ENCODE data around the gene MYL5.
"Not testable (repeated sequence)": the region's sequence is repeated elsewhere in the genome, so short reads cannot be mapped to it uniquely, and the experiment has no call there.

The MYL5 gene

DNA sequence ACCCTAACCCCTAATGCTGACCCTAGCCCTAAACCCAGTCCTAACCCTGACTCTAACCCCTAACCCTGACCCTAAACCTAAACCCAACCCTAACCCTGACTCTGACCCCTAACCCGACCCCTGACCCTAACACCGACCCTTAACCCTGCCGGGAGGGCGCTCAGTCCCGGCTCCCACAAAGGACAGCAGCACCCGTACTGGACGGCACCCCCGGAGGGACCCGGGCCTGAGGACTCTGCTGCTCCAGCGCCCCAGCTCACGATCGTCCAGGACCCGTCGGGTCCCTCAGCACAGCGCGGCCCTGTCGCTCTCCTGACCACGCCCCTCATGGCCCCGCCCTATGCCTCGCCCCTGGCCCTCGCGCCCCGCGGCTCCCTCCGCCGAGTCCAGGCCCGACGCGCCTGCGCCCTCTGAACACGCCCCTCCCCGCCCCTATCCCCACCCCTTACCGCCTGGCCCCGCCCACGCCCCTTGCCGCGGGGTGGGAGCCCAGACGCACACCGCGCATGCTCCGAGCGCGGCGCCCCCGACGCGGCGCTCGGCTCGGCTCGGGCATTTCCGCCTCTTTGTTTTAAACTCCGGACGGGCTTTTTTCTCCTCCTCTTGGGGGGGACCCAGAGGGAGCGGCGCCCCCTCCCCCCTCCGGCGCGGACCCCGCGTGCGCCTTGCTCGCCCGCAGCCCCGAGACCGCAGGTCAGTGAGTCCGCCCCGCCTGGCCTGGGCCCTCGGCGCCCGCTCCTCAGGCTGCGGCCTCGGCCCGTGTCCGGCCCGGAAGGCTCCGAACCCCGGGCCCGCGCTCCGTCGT is 31.1 kb downstream of the MYL5 start, which contains the start of gene PCGF3:
PCGF3 (plus strand) TSS at position 555 of the 805 bp plus-strand sequence. CDS start 27,849 bp downstream, outside the sequence.
- DNase-seq (ENCODE audit: low read depth): peak; percentile 88

DNA sequence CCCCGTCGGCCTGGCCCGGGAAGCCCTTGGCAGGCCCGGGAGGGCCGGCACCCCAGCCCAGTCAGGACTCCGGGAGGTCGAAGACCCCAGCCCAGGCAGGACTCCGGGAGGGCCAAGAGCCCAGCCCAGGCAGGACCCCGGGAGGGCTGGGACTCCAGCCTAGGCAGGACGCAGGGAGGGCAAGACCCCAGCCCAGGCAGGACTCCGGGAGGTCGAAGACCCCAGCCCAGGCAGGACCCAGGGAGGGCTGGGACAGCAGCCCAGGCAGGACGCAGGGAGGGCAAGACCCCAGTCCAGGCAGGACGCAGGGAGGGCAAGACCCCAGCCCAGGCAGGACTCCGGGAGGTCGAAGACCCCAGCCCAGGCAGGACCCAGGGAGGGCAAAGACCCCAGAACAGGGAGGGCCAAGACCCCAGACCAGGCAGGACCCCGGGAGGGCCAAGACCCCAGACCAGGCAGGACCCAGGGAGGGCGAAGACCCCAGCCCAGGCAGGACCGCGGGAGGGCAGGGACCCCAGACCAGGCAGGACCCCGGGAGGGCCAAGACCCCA is 31.8 kb downstream of the MYL5 start:
- DNase-seq (ENCODE audit: low read depth): not testable (repeated sequence)

DNA sequence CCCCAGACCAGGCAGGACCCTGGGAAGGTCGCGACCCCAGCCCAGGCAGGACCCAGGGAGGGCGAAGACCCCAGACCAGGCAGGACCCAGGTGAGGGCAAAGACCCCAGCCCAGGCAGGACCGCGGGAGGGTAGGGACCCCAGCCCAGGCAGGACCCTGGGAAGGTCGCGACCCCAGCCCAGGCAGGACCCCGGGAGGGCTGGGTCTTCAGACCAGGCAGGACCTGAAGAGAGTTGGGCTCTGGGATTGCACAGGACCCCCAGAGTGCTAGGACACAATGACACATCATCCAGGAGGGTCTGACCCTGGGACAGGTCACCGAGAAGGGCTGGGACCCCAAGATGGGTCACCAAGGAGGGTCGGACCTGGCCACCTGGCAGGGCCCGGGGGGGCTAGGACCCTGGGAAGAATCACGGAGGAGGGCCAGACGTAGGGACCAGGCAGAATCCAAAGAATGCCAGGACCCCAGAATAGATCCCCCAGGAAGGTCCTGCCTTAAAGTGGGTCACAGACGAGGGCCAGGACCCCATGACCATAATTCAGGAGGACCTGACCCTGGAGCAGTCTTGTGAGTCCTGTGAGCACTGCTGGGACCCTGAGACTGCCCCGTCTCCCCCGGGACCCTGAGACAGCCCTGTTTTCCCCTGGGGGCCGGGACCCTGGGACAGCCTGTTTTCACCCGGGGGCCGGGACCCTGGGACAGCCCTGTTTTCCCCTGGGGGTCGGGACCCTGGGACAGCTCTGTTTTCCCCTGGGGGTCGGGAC is 32.7 kb downstream of the MYL5 start:
- no peak for DNase-seq (ENCODE audit: low read depth)

DNA sequence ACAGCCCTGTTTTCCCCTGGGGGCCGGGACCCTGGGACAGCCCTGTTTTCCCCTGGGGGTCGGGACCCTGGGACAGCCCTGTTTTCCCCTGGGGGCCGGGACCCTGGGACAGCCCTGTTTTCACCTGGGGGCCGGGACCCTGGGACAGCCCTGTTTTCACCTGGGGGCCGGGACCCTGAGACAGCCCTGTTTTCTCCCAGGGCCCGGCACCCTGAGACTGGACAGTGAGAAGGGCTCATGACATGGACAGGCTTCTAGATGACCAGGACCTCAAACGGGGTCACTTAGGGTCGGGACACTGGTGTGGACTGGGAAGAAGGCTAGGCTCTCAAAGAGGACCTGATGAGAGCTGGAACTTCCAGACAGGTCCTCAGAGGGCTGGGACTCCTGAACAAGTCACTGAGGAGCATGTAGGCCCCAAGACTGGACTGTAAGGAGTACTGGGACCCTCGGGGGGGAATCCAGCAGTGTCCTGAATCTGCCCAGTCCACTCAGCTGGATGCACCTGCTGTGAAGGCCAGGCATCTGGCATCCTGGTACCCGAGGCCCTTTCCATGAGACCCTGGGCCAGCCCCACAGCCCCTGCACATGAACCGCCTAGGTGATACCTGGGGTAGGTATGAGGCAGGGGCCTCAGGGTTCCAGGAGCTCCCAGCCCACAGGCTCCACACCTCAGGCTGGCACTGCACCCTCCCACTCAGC is 33.7 kb downstream of the MYL5 start:
- no peak for DNase-seq (ENCODE audit: low read depth)

DNA sequence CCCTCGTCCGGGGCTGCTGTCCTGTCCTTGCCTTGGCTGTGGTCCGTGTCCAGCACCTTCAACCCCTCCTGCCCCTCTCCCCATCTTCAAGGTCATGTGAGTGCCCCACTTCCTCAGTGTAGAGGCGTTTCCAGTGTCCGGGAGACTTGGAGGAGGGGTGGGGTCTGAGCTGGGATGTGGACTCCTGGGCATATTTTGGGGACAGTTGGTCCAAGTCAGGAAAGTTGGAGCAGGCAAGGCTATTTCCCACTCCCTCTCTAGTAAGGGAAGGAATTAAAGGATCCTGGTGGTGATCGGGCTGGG is 34.2 kb downstream of the MYL5 start:
- DNase-seq (ENCODE audit: low read depth): no peak

DNA sequence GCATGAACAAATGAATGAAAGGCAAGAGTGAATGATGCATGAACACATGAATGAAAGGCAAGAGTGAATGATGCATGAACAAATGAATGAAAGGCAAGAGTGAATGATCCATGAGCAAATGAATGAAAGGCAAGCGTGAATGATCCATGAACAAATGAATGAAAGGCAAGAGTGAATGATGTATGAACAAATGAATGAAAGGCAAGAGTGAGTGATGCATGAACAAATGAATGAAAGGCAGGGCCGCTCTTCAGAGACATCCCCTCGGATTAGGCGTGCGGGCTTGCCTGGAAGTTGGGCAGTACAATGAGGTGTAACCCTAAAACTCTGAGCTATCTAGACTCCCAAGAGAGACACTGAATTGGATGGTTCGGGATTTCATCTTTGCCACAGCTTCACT is 35.0 kb downstream of the MYL5 start:
- DNase-seq (ENCODE audit: low read depth): no peak

DNA sequence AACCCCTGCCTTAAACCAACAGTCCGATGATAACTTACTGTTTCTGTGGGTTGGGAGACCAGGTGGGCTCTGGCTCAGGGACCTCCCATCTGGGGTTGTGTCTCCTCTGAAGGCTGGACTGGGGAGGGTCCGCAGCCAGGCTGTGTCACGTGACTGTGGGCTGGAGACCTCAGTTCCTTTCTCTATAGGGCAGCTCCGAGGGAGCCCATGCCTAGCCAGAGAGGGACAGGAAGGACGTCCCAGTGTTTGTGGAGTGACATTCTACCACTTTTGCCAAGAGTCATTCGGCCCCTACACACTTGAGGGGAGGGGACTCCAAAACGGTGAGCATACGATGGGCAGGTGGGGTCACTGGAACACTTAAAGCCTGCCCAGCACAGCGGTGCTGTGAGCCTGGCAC is 35.8 kb downstream of the MYL5 start:
- DNase-seq (ENCODE audit: low read depth): no peak

DNA sequence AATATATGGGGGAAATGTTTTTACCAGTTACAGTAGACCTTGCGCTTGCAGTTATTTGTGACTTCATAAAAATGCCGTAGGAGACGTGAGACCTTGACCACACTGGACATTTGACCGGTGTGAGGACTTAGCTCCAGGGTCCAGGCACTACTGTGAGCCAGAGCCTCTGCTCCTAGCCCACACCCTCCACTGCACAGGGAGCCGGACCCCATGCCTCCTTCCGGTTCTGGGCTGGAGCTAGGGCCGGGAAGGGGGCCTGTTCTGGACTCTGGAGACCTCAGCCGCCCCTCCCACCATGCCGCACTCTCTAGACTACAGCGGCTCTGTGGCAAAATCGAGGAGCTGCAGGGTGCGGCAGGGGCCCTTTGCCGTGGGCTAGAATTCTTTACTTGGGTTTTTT is 36.6 kb downstream of the MYL5 start:
- DNase-seq (ENCODE audit: low read depth): no peak

DNA sequence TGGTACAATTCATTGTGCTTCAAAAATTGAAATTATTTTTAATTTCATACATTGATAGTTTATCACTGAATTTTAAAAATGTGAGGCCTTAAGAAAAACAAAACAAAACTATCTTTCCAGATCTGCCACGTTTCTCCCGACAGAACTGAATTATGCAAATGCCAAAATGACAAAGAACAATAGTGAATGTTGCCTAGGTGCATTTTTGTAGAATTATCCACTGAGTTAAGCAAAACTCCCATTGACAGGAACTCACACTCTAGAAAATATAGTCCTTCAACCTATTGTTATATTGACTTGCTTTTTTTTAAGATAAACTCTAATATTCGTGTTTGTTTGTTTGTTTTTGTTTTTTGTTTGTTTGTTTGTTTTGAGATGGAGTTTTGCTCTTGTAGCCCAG is 37.8 kb downstream of the MYL5 start:
- DNase-seq (ENCODE audit: low read depth): no peak

DNA sequence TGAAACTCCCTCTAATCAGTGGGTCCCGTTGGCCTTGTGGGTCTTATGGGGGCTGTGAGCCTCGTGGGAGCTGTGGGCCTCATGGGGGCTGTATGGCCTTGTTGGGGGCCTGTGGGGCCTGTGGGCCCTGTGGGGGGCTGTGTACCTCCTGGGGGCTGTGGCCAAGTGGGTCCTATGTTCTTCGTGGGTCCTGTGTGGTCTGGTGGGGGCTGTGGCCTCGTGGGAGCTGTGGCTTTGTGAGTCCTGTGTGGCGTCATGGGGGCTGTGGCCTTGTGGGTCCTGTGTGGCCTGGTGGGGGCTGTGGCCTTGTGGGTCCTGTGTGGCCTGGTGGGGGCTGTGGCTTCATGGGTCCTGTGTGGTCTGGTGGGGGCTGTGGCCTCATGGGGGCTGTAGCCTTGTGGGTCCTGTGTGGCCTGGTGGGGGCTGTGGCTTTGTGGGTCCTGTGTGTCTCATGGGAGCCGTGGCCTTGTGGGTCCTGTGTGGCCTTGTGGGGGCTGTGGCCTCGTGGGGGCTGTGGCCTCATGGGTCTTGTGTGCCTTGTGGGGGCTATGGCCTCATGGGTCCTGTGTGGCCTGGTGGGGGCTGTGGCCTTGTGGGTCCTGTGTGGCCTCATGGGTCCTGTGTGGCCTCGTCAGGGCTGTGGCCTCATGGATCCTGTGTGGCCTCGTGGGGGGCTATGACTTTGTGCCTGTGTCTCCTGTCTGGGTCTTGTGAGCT is 38.7 kb downstream of the MYL5 start:
- DNase-seq (ENCODE audit: low read depth): no peak

DNA sequence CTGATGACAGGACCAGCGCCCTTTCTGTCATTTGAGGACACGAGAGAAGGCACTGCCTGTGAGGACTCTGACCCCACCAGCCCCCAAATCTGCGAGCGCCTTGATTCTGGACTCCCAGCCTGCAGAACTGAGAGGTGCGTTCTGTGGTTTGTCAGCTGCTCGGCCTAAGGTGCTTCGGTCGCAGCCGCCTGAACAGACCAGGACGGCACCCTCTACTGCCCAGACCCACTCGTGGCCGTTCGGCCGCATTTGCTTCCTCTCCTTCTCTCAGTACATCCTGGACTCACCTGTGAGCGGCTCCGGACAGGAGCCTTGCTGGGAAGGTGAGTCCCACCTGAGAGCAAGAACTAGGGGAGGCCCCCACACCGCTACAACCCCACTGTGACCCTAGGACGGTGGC is 39.7 kb downstream of the MYL5 start:
- DNase-seq (ENCODE audit: low read depth): no peak

DNA sequence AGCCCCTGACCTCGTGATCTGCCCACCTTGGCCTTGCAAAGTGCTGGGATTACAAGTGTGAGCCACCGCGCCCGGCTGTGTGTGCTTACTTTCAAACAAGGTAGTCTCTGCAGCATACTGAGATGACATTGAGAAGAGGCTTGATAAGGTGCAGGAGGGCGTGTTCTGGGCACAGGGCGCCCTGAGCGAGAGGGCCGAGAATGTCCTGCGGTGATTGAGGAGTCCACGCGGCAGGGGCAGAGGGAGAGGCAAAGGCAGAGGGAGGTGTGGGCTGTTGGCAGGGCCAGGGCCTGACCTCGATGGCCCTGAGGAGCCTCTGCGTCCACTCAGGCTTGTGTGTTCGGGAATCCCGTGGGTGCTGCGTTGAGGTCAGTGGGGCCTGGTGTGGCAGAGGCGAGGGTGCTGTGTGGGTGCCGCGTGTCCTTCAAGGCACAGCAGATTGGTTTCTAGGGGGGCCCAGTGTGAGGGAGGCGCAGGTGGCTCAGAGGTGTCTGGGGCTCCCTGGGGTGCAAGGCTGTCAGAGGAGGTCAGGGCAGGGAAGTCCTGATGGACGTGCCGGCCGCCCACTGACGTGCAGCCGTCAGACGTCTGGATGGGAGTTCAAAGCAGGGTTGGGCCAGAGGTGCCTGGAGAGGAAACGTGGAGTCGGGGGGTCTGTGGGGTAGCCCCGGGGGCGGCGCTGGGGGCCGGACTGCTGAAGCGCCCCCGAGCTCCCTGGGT is 43.4 kb downstream of the MYL5 start:
- DNase-seq (ENCODE audit: low read depth): no peak

DNA sequence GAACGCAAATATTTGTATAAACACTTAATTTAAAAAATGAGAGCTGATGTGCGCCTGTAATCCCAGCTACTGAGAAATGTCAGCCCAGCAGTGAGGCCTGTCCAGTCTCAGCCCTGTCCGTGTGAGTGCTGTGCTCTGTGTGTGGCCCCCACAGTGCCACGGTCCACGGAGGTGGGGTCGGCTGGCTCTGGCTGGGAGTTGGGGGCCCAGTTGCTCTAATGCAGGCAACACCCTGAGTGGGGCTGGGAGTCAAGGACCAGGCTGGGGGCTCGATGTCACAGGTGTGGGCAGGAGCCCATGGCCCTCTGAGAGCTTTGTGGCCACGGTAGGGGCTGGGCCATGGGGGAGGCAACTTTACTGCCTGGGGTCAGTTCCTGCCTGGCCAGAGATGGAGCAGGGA is 44.1 kb downstream of the MYL5 start:
- no peak for DNase-seq (ENCODE audit: low read depth)

DNA sequence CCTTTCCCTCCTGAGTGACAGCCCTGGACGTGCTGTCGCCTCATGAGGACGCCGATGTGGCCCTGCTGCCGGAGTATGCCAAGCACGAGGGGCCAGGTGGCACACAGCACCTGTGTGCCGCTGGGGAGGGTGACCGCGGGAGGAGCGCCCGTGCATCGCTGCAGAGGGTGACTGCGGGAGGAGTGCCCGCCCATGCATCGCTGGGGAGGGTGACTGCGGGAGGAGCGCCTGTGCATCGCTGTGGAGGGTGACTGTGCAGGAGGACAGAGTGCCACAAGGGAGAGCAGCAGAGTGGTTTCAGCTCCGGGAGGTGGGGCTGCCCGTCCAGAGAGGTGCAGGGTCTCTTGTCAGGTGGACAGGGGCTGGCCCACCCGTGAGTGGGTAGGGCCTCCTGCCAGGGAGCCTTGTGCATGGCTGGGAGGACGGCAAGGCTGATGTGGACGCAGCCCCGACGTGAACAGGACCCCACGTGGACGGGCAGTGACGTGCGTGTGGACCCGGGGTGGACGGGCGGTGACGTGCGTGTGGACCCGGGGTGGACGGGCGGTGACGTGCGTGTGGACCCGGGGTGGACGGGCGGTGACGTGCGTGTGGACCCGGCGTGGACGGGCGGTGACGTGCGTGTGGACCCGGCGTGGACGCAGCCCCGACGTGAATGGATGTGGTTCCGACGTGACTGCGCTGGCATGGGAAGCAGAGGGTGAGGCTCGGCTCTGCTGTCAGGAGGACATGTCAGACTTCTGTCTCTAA is 45.9 kb downstream of the MYL5 start:
- DNase-seq (ENCODE audit: low read depth): no peak

DNA sequence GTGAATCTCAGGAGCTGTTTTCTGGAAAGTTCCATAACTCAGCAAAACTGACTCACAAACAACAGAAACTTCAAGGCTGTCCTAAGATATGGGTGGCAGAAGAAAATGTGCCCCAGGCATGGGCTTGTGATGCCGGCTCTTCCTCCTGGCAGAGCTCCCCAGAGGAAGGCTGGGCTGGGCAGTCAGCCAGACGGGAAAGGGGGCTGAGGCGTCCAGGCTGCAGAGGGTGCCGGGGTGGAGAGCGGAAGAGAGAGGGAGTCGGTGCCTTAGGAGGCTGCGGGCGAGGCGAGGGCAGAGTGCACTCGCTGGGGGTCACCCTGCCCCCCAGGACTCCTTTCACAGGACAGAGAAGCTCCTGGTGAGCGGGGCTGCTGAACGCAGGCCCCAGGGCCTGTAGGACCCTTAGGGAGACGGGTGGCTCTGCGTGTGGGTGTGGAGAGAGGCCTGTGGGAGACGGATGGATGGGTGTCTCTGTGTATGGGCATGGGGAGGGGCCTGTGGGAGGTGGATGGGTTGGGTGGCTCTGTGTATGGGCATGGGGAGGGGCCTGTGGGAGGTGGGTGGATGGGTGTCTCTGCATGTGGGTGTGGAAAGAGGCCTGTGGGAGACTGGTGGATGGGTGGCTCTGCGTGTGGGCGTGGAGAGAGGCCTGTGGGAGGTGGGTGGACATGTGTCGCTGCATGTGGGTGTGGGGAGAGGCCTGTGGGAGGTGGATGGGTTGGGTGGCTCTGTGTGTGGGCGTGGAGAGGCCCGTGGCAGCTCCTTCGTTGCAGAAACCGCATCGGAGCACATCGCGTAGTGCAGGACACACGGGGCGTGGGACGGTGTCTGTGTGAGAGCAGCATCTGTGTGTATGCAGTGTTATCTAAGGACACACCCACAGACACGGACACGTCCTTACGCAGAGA is 47.2 kb downstream of the MYL5 start:
- peak; percentile 84 for DNase-seq (ENCODE audit: low read depth)

DNA sequence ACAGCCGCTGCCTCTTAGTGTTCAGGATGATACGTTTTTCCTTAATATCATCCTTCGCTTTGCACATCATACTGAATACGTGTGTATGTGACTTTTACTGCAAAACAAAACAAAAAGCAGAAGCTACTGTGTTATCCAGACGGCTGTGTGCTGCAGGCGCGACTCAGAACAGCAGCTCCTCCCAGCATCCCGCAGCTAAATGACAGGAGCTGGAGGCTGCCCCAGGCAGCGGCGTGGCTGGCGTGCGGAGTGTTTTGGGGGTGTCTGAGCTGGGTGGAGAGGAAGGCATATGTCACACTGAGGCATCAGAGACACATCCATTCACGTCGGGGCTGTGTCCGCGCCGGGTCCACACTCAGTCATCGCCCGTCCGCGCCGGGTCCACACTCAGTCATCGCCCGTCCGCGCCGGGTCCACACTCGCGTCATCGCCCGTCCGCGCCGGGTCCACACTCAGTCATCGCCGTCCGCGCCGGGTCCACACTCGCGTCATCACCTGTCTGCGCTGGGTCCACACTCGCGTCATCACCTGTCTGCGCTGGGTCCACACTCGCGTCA is 47.9 kb downstream of the MYL5 start:
- DNase-seq (ENCODE audit: low read depth): no peak

DNA sequence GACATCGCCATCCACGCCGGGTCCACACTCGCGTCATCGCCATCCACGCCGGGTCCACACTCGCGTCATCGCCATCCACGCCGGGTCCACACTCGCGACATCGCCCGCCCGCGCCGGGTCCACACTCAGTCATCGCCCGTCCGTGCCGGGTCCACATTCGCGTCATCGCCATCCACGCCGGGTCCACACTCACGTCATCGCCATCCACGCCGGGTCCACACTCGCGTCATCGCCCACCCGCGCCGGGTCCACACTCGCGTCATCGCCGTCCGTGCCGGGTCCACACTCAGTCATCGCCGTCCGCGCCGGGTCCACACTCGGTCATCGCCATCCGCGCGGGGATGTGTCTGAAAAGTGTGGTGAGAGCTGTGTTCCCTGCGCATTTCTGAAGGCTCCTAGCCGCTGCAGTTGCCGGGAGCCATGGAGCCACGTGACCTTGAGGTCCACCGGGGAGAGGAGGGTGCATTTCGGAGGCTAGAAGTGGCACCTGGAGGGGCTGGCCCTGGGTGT is 48.6 kb downstream of the MYL5 start:
- no peak for DNase-seq (ENCODE audit: low read depth)

DNA sequence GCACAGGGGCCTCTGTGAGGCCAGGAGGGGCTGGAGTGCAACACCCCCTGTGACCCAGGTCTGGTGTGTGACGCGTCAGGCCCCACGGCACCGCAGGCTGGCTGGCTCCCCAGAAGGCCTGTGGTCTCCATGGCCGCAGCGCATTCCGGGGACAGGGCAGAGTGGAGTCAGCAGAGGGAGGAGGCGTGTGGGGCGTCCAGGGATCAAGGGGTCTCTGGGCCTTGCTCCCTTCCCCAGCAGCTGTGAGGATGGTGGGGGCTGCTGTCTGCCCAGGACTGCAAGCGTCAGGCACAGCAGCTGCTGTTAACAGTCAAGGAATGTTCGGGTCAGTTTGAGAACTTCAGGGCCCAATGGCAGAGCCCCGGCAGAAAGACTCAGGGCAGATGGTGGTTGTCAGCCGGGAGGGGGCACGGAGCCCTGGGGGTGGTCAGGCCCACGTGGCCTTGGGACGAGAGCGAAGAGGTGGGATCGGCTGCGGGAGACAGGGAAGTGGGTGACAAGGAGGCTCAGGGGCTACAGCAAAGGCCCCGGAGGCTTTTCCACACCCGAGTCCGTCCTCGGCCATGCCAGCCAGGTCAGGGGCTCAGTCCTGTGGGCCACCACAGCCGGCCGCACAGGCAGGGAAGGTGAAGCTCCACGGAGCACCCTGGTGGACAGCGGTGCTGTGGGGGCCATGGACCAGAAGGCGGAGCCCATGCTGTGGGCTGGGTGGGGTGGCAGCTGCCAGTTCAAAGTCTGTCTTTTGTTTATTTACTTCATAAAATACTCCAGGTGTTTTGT is 49.6 kb downstream of the MYL5 start:
- peak; percentile 73 for DNase-seq (ENCODE audit: low read depth)

Measured in amniotic epithelial cell (primary cell).